HCT116 (cell line): ENCODE data around the gene GPRC5B. TPM values are rescaled to one million over a fixed set of nuclear protein-coding genes. Genes with fewer than 3 reads are reported as not detected.

Experiments used
- ATAC-seq: fragments of 200-7000 bp; cut with Tn5 transposase; 2 replicates; pipeline ENCODE4 v1.9.1; 2020; ENCODE audit warnings: mild to moderate bottlenecking, moderate library complexity
- BruUV-seq: library from RNA; stranded (reverse); fragments of 400-500 nt; replicated peaks from 2 replicates; lab custom pipeline; 2021; lab: Mats Ljungman, UMichigan
- CTCF ChIA-PET: fragments of 300-600 bp; sonication (Branson Sonifier 250); formaldehyde crosslinking; loops from one replicate; lab custom pipeline; 2021; ENCODE audit warnings: antibody characterized with exemption; lab: Charles Lee
- POLR2A ChIA-PET: fragments of 300-600, 350-600 bp; sonication (Branson Sonifier 250); formaldehyde crosslinking; loops from one replicate; lab custom pipeline; 2021; ENCODE audit warnings: antibody characterized with exemption; lab: Charles Lee
- RAD21 ChIA-PET, 2 experiments: fragments of 300-600 bp; sonication (Branson Sonifier 250); formaldehyde crosslinking; loops; one replicate each; lab custom pipeline; 2023; ENCODE audit warnings: low total read pairs in 2 of 2; ENCODE audit not compliant: uncharacterized antibody in 2 of 2, unreplicated experiment in 2 of 2, low non-redundant PET in 1 of 2; lab: Charles Lee
- DNase-seq: peaks from one replicate; pipeline ENCODE4 v3.0.0-alpha.2; 2010; ENCODE audit warnings: low read depth, low spot score
- H2AFZ ChIP-seq: fragments of 200-600 bp; shearing (Covaris generic), sonication (generic); 2 replicates; pipeline ENCODE4 v1.6.1; 2017; ENCODE audit warnings: low read depth, mixed run types, mixed read lengths, antibody characterized with exemption, low read length; ENCODE audit not compliant: poor library complexity, severe bottlenecking
- H3K27ac ChIP-seq: 2 replicates; pipeline ENCODE4 v1.5.1; 2012; ENCODE audit warnings: low read depth, low read length
- H3K27me3 ChIP-seq: fragments of 200-600 bp; sonication (generic); 2 replicates; pipeline ENCODE4 v1.6.1; 2016; ENCODE audit warnings: mixed run types, low read length, mixed read lengths; ENCODE audit not compliant: insufficient read depth
- H3K36me3 ChIP-seq, 2 experiments: fragments of 200-500 bp in 1 of 2; fragments of 200-600 bp in 1 of 2; sonication (Bioruptor generic) in 1 of 2; sonication (generic) in 1 of 2; 2 replicates each; pipeline versions ENCODE4 v1.5.1 to v1.6.1; 2014 to 2016; ENCODE audit warnings: low read length in 2 of 2, inconsistent platforms in 1 of 2, mixed read lengths in 1 of 2, mixed run types in 1 of 2; ENCODE audit not compliant: insufficient read depth in 2 of 2, control insufficient read depth in 1 of 2
- H3K4me1 ChIP-seq, 2 experiments: fragments of 200-600 bp in 1 of 2; sonication (generic) in 1 of 2; 2 replicates each; pipeline versions ENCODE4 v1.5.1 to v1.6.1; 2012 to 2017; ENCODE audit warnings: low read length in 2 of 2, inconsistent platforms in 1 of 2, mild to moderate bottlenecking in 1 of 2, mixed read lengths in 1 of 2, mixed run types in 1 of 2, moderate library complexity in 1 of 2; ENCODE audit not compliant: insufficient read depth in 2 of 2, control insufficient read depth in 1 of 2
- H3K4me2 ChIP-seq: fragments of 200-600 bp; sonication (generic); 2 replicates; pipeline ENCODE4 v1.6.1; 2017; ENCODE audit warnings: mixed run types, low read length, mixed read lengths
- H3K4me3 ChIP-seq, 2 experiments: fragments of 200-600 bp in 1 of 2; sonication (generic) in 1 of 2; replicated peaks in 1 of 2; 2 replicates each; pipeline ENCODE4 v1.5.1; 2011 to 2016; ENCODE audit warnings: low read length in 2 of 2, control low read depth in 1 of 2, low read depth in 1 of 2, mild to moderate bottlenecking in 1 of 2, mixed read lengths in 1 of 2, mixed run types in 1 of 2
- H3K79me2 ChIP-seq: fragments of 200-600 bp; sonication (generic); 2 replicates; pipeline ENCODE4 v1.6.1; 2017; ENCODE audit warnings: mild to moderate bottlenecking, mixed run types, low read length, moderate library complexity, mixed read lengths; ENCODE audit not compliant: insufficient read depth
- H3K9ac ChIP-seq: fragments of 200-600 bp; sonication (generic); 2 replicates; pipeline ENCODE4 v1.6.1; 2016; ENCODE audit warnings: low read length, mixed read lengths
- H3K9me2 ChIP-seq: fragments of 200-600 bp; sonication (generic), shearing (Covaris generic); 2 replicates; pipeline ENCODE4 v1.6.1; 2017; ENCODE audit warnings: mixed run types, mild to moderate bottlenecking, moderate library complexity; ENCODE audit not compliant: insufficient read depth
- H3K9me3 ChIP-seq, 2 experiments: fragments of 200-500 bp in 1 of 2; fragments of 200-600 bp in 1 of 2; sonication (Bioruptor generic) in 1 of 2; sonication (generic) in 1 of 2; 2 replicates each; pipeline ENCODE4 v1.6.1; 2014 to 2017; ENCODE audit warnings: low read length in 2 of 2, mixed read lengths in 2 of 2, inconsistent platforms in 1 of 2, low read depth in 1 of 2, mild to moderate bottlenecking in 1 of 2, mixed run types in 1 of 2, moderate library complexity in 1 of 2; ENCODE audit not compliant: control insufficient read depth in 1 of 2, insufficient read depth in 1 of 2
- H4K20me1 ChIP-seq: fragments of 200-600 bp; sonication (generic), shearing (Covaris generic); 2 replicates; pipeline ENCODE4 v1.6.1; 2017; ENCODE audit warnings: mixed run types, mild to moderate bottlenecking, moderate library complexity; ENCODE audit not compliant: insufficient read depth
- ATF3 ChIP-seq: IDR thresholded peaks from 2 replicates; pipeline ENCODE4 v1.6.1; 2012
- CBX3 ChIP-seq: IDR thresholded peaks from 2 replicates; pipeline ENCODE4 v1.6.1; 2012; ENCODE audit warnings: low read depth
- CEBPB ChIP-seq: IDR thresholded peaks from 2 replicates; pipeline ENCODE4 v1.6.1; 2012; ENCODE audit warnings: low read depth
- EGR1 ChIP-seq: IDR thresholded peaks from 2 replicates; pipeline ENCODE4 v1.6.1; 2012; ENCODE audit warnings: low read depth
- ELF1 ChIP-seq: IDR thresholded peaks from 2 replicates; pipeline ENCODE4 v1.6.1; 2012; ENCODE audit warnings: low read depth, borderline replicate concordance
- EZH2 ChIP-seq: fragments of 200-600 bp; sonication (generic); IDR thresholded peaks from 2 replicates; pipeline ENCODE4 v1.6.1; 2017; ENCODE audit warnings: antibody characterized with exemption, mixed run types
- EZH2phosphoT487 ChIP-seq: fragments of 200-600 bp; IDR thresholded peaks from 2 replicates; pipeline ENCODE4 v1.6.1; 2018; ENCODE audit warnings: antibody characterized with exemption, borderline replicate concordance
- FOSL1 ChIP-seq: IDR thresholded peaks from 2 replicates; pipeline ENCODE4 v1.6.1; 2012; ENCODE audit warnings: low read depth
- JUND ChIP-seq: IDR thresholded peaks from 2 replicates; pipeline ENCODE4 v1.6.1; 2012
- MAX ChIP-seq: IDR thresholded peaks from 2 replicates; pipeline ENCODE4 v1.6.1; 2012
- POLR2A ChIP-seq: IDR thresholded peaks from 2 replicates; pipeline ENCODE4 v1.7.0; 2011; ENCODE audit warnings: borderline replicate concordance; ENCODE audit not compliant: insufficient read depth, insufficient read length; ENCODE audit errors: extremely low read depth
- POLR2AphosphoS5 ChIP-seq: IDR thresholded peaks from 2 replicates; pipeline ENCODE4 v1.6.1; 2011; ENCODE audit warnings: mild to moderate bottlenecking, low read depth, low read length, moderate library complexity
- REST ChIP-seq: IDR thresholded peaks from 2 replicates; pipeline ENCODE4 v1.6.1; 2012; ENCODE audit warnings: low read depth
- SRF ChIP-seq: IDR thresholded peaks from 2 replicates; pipeline ENCODE4 v1.6.1; 2012; ENCODE audit warnings: low read depth
- TCF7L2 ChIP-seq: IDR thresholded peaks from 2 replicates; pipeline ENCODE4 v1.7.0; 2011; ENCODE audit warnings: borderline replicate concordance, inconsistent platforms; ENCODE audit not compliant: insufficient read depth, insufficient read length; ENCODE audit errors: extremely low read depth
- YY1 ChIP-seq: IDR thresholded peaks from 2 replicates; pipeline ENCODE4 v1.6.1; 2011; ENCODE audit warnings: low read length, low read depth, moderate library complexity, mild to moderate bottlenecking; ENCODE audit not compliant: insufficient replicate concordance; ENCODE audit errors: extremely low read depth
- ZBTB33 ChIP-seq: IDR thresholded peaks from 2 replicates; pipeline ENCODE4 v1.6.1; 2011; ENCODE audit warnings: mild to moderate bottlenecking, low read length, moderate library complexity; ENCODE audit not compliant: insufficient replicate concordance; ENCODE audit errors: extremely low read depth
- ZFX ChIP-seq: fragments of 450-650 bp; IDR thresholded peaks from 2 replicates; pipeline ENCODE4 v1.6.1; 2017
- ZNF274 ChIP-seq: fragments of 200-500 bp; sonication (Bioruptor generic); IDR thresholded peaks from 2 replicates; pipeline ENCODE4 v1.6.1; 2014; ENCODE audit warnings: mild to moderate bottlenecking, low read depth, low read length, inconsistent platforms
- intact Hi-C: fragments of 100-400 bp; cut with micrococcal nuclease; formaldehyde crosslinking; loops from 2 replicates; pipeline ENCODE4 v1.10.0; 2022
- total RNA-seq: library from RNA; stranded (reverse); gene quantifications from one replicate; pipeline ENCODE4 v1.2.1, GENCODE V29; 2021; ENCODE audit not compliant: unreplicated experiment

GPRC5B gene
- total RNA-seq, 1 experiment from 2014 or later, result 7.2 TPM

GRCh38 chr16:19868421-19868820 lies 16.2 kb downstream of the GPRC5B start:
- RAD21 ChIA-PET, result no interaction called here
- Histone ChIP-seq H2AFZ (no peak overlapping the region), H3K4me3 (no peak overlapping the region), H3K4me2 (no peak overlapping the region), H3K4me1 (no peaks in the 10 kb centered on the region), H3K36me3 (no peaks in the 10 kb centered on the region), H3K27me3 (no peaks in the 10 kb centered on the region), H3K27ac (no peak overlapping the region), H3K9me2 (no peaks in the 10 kb centered on the region), H3K9ac (no peak overlapping the region), H3K9me3 (no peaks in the 10 kb centered on the region), H3K79me2 (no peaks in the 10 kb centered on the region), H4K20me1 (no peaks in the 10 kb centered on the region)
- BruUV-seq, result no TSS peak
- POLR2A ChIA-PET, result no interaction called here
- no peak for TF ChIP-seq SRF
- TF ChIP-seq TCF7L2, result no peak
- TF ChIP-seq ATF3, result no peak
- TF ChIP-seq REST, result no peak
- TF ChIP-seq ZNF274, result no peak
- no peak for TF ChIP-seq EZH2phosphoT487
- TF ChIP-seq MAX, result no peak
- TF ChIP-seq CBX3, result no peak
- TF ChIP-seq POLR2A, result no peak
- no peak for TF ChIP-seq ELF1
- no peak for TF ChIP-seq POLR2AphosphoS5
- TF ChIP-seq FOSL1, result no peak
- TF ChIP-seq CEBPB, result no peak
- no peak for TF ChIP-seq ZBTB33
- TF ChIP-seq JUND, result no peak
- TF ChIP-seq EZH2, result no peak
- no peak for TF ChIP-seq EGR1
- TF ChIP-seq ZFX, result no peak
- no peak for TF ChIP-seq YY1
- intact Hi-C loops, result no loop called here
- no peak for DNase-seq
- no peak for ATAC-seq
- CTCF ChIA-PET, result no interaction called here
